HG02759 (cell line): ENCODE data around the gene TST.
"Not testable (repeated sequence)": the region's sequence is repeated elsewhere in the genome, so short reads cannot be mapped to it uniquely, and the experiment has no call there.

Experiments used
- ATAC-seq: cut with Tn5 transposase; IDR thresholded peaks from one replicate; pipeline ENCODE4 v1.9.1; 2021; ENCODE audit warnings: mild to moderate bottlenecking, moderate library complexity; ENCODE audit not compliant: unreplicated experiment

TST gene

DNA sequence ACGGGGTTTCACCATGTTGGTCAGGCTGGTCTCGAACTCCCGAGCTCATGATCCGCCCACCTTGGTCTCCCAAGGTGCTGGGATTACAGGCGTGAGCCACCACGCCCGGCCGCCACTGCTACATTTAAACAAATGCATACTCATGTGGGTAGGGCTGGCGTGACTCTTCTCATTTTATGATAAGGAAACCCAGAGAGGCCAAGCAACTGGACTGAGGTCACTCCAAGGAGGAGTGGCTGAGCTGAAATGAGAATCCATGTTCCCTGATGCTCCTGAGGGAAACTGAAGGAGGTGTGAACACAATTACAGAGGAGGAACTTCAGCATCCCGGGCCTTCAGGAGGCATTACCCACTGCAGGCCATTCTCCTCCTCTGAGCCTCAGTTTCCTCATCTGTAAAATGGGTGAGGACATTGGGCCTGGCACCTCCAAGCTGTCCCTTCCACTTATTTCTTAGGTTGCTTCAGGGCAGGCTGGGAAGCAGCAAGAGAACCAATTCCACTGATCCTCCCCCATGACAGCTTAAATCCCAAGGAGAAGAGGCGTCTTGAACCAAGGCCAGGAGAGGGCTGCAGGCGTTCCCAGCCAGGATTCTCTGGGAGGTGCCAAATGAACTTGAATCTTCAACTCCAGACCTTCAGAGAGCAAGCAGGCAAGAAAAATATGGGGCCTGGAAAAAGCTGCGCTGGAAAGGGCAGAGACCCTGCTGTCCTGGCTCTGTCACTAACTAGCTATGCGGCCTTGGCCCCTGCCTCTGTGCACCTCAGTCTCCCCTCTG is 2.9 kb downstream of the TST start:
- no peak for ATAC-seq

DNA sequence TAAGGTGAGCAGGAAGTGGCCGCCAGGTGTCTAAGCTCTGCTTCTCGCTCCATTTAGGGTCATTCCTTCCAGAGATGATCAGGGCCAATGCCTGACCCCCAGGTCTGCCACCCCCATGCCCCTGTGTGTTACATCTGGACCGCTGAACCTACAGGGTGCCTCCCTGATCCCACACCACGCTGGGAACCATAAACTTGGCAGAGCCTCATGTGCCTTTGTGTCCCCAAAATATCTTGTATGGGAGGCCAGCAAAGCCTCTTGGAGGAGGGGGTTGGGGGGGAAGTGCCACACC is 3.7 kb downstream of the TST start:
- ATAC-seq: no peak

DNA sequence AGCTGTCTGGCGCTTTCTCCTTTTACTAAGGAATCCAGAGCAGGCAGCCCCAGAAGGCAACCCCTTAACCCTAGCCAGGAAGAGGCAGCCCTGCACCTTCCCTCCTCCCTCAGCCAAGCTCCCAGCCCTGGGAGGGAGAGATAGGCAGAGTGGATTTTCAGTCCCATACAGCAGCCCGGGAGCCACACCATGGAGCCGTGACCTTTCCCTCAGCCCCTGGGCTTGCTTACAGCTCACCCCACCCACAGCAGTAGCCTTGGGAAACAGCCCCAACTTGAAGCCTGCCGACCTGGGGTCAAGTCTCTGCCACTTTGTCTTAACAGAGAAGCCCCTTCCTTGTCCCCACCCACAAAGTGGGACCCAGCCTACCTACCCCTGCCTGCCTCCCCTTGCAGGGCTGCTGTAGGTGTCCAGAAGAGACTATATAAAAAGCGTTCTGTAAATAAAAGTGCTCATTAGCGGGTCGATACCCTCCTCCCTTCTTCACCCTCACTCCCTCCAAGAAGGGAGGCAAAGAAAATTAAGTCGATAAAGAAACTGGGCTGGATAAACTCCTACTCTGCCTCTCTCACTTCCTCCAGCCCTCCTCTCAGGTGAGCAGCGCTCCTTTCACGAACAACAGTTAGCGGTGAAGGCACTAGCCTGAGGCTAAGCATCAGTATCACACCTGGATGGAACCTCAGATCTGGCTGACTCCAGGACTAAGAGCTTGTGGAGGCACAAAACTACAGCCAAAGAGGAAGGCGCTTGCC is 4.2 kb downstream of the TST start:
- ATAC-seq: no peak

DNA sequence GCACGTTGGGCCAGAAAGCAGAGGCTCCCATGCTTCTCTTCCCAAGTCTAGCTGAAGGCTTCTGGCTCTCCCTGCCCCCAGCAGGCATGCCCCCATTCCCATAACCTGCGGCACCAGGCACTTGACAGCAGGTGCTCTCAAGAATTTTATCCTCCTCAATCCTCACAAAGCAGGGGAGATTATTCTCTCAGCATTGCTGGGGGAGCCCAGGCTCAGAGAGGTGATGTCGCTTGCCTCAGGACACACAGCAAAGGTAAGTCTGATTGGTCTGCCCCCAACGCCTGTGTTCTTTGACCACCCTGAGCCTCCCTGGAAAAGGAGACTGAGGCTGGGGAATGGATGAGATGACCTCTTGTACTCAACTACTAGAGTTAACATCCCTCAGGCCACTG is 4.8 kb downstream of the TST start:
- ATAC-seq: no peak

DNA sequence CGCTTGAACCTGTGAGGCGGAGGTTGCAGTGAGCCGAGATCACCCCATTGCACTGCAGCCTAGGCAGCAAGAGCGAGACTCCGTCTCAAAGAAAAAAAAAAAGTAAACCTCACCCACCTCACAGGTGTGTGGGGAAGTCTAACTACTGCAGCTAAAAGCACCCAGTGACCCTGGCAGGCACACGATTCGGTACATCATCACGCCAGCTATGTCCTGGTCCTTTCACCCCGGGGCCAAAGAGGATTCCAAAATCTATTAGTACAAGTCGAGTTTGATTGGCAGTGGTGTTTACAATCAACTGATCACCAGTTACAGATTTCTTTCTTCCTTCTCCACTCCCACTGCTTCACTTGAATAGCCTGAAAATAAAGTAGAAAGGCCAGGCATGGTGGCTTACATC is 6.3 kb downstream of the TST start:
- ATAC-seq: no peak

DNA sequence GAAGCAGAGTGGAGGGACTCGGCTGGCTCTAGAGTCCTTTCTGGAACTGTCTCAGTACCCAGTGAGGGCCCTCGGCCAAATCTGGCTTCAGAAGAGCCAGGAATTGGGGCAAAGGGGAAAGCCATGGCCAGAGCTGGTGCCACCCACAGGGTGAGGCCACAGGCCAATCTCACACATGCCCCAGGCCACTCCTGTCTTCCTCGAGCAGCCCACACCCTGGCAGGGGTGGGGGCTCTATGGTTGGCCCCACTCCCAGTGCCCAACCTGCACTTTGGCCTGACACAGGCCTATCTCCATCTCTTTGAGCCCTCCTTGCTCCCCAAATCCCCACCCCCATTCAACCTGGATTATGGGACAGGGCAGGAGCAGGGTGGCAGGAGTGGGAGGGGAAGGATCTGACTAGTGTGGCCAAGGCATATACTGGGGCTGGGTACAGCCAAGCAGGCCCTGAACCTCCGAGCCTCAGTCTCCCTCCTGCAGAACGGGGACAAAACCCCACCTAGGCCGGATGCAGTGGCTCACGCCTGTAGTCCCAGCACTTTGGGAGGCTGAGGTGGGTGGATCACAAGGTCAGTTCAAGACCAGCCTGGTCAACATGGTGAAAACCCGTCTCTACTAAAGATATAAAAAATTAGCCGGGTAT is 6.9 kb downstream of the TST start:
- ATAC-seq: no peak

DNA sequence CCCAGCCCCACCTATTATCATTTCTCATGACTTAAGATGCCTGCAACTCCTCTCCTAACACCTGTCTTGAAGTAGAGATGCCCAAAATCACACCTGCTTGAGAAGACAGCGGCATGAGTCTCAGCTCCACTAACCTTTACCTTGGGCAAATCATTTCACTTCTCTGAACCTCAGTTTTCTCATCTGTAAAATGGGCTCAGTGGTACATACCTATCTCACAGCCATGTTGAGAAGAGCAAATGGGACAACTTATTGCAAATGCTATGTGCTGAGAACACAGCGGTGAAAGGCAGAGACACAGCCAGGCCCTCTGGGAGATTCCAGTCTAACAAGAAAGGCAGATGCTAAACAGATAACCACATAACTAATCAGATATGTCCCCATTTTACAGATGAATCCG is 7.8 kb downstream of the TST start:
- ATAC-seq: no peak

DNA sequence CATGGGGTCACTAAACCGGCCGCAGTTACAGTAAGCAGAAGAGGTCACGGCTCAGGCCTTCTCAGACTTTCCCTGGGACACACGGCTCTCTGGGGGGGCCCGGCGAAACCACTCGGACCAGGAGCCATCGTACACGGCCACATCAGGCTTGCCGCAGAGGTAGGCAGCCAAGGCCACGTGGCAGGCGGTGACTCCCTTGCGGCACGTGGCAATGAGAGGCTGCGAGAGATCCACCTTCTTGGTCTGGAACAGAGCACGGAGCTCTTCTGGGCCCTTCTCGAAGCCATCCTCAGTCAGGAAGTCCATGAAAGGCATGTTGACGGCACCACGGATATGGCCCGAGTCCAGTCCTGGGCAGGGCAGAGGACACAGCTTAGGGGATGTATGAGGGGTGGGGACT is 8.3 kb downstream of the TST start:
- ATAC-seq: no peak

DNA sequence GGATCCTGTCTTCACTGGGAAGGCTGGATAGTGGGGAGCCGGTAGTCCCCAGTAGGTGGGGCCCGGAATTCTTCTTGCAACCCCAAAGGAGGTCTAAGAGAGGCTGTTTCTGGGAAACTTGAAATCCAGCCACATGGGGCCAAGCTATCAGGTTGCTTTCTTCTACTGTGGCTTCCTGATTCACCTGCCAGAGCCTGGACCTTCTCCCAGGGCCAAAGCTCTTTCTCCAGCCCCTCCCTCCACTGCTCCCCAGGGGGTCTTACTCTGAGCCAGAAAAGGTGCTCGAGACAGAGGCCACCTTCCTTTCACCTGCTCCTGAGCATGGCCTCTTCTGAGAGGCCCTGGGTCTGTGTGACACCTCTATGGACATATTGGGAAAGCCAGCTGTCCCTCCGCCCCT is 9.1 kb downstream of the TST start:
- no peak for ATAC-seq

DNA sequence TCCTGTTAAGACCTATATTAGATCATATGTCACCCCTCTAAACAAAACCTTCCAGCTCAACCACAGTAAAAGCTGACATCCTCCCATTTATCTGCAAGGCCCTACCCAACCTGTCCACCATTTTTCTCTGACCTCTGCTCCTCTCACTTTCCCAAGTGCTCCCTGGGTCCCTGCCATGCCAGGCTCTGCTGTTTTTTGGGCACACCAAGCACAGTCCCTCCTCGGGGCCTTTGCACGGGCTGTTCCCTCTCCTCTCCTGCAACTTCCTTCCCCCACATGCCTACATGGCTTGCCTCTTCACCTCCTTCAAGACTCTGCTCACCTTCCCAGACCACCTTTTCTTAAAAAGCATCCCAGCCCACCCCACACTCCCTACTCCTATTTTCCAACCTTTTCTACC is 9.8 kb downstream of the TST start:
- ATAC-seq: no peak

DNA sequence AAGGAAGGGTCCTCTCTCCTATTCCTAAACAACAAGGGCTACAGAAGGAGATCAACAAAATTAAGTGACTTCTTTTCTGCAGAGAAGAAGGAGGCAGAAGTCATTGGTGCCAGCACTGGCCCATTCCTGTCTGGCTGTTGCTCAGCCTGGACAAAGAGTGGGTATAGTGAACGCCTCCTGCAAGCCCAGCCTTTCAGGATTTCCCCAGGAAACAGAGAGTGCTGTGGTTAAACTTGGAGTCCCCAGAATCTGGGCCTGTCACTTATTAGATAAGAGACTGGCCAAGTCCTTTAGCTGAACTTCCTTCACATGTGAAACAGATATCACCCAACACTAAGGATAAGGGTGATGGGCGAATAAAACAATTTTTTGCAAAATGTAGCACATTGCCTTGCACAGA is 10.9 kb downstream of the TST start:
- no peak for ATAC-seq

DNA sequence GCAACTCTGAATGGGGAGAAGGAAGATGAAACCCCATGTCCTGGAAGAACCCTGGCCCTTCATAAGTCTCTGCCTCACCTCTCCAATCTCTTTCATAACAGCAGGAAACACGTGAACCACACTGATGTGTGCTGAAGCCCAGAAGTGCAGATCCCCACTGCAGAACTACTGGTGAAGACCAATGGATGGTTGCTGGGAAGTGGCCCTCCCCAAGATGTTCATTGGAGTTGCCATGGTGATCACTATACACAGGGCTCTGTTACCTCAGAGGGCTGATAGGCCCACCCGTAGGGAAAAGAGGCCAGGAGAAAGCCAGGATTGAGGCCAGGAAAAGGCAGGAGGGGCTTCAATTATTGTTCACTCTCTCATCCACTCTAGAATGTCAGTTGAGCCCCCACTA is 11.6 kb downstream of the TST start:
- ATAC-seq: no peak

DNA sequence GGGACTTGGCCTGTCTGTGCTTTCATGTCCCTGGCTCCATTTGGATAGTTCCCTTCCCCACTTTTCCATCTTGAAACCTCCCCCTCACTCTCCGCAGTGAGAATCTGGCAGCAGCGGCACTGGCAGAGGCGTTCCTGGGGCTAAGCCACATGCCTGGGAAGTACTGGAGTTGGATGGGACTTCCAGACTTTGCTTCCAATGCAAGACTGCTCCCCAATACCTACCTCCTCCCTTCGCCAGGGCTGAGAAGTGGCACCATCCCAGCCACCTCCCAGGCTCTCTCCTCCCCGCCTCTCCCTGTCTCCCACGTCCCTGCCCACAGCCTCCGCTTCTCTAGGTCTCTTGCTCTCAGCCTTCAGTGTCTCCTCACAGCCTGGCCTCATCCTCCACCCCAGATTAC is 16.6 kb downstream of the TST start:
- ATAC-seq: no peak

DNA sequence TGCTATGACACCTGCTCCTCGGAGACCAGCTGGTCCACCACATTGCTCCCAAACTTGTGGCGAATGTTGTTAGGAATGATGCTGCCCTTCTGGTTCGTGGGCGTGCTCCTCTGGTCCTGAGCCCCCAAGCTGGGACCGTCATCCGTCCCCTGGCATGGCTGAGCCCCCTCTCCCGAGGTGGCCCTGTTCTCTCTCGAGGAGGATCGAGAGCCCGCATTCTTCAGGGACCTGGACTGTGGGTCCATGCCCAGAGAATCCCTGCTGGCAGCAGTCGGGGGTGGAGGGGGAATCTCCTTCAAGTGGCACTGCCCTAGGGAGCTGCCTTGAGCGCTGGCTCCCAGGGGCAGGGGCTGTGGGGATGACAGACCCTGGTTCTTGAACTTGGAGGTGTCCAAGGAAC is 17.4 kb downstream of the TST start:
- ATAC-seq: no peak

DNA sequence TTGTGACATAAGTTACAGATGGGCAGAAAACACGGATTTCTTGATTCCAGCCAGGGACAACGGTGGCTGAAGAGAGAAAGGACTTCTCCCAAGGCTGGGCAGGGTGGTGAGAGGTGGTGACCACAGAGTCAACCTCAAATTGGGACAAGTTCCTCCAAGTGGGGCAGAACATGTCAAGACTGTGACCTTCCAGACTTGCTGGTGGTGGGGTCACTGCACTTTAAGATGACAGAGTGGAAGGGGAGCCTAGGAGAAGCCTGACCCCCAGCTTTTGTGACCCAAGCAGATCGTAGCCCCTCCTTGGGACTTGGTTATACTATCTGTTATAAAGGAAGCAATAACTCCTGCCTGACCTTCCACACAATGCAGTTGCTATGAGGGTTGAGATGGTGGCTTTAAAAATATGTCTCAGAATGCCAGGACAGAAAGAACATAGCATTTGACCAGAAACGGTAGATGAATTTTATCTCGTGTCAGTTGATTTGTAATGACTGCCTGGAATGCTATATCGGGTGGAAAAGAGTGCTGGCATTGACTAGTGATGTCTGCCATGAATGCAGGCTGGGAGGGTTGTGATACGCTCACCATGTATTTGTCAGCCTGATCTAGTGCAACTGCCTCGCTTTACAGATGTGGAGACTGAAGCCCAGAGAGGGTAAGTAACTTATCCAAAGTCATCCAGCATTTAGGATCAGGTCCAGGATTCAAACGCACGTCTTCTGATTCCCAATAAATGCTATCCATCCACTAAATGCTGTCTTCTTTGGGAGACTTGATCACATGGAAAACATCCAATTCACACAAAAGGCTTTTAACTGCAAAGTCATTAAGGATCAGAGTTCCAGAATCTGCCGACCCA is 18.3 kb downstream of the TST start:
- no peak for ATAC-seq

DNA sequence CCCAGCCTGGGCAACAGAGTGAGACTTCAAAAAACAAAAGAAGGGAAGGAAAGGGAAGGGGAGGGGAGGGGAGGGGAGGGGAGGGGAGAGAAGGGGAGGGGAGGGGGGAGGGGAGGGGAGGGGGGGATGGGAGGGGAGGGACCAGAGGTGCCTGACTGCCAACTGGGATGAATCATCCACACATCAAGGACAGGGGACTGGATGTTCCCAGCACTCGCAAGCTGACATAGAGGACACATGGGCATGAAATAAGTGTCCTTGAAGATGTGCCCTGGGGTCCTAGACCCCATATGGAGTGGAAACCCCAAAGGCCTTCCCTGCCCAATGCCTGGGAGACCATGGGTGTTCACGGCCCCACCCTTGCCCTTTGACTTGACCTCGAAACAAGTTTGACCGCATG is 19.8 kb downstream of the TST start:
- no peak for ATAC-seq

DNA sequence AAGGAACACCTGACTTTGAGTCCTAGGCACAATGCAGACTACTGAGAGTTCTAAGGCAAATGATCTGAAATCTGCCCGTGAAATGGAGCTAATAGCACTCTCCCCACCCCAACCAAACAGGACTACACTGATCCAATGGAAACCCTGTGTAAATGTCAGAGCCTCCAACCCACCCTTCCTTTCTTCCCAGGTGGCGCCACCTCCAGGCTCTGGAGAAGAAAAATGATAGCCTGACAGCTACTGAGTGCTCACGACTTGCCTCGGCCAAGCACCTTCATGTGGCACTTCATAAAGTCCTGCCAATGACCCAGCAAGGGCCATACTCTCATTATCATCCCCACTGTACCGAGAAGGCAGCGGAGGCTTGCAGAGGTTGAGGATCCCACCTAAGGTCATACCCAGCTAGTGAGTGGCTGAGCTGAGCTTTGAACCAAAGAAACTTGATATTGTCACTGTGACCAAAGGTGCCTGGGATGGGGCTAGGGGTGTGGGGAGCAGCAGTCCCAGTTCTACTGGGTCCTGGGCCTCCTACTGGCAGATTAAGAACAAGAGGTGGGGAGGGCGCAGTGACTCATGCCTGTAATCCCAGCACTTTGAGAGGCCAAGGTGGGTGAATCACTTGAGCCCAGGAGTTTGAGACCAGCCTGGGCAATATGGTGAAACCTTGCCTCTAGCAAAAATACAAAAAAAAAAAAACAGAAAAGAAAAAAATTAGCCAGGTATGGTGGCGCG is 20.5 kb downstream of the TST start:
- no peak for ATAC-seq

DNA sequence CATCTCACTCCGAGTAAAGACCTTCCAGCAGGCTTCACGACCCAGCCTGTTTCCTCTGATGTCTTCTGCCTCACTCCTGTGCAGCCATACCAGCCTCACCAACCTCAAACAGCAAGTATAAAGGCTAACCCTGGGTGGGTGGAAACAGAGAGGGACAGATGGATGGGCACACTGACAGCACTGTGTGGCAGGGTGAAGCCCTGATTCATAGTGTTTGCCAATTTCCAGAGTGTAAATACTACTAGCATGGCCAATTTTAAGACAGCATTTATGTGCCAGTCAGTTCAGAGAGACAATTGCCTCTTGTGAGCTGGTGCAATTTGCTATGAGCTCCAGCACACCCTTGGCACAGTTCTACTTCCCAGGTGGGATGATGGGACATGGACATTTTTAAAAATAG is 21.5 kb downstream of the TST start:
- ATAC-seq: no peak

DNA sequence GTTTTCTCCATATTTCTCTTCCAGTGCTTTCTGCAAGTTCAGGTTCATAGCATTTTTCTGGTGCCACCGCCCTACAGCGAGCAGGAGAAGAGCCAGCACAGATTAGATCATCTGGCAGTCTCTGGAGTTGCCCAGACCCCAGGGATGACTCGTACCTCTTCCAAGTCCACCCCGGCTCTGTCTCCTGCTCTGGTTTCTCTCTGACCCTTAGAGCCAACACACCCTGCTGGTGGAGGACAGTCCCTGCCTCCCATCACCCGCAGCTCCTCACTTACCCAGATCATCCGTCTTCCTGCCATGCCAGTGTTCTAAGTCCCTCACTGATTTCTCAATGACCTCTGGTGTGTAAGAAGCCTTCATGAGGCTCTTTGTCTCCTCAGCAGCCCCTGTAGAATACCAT is 28.0 kb downstream of the TST start:
- no peak for ATAC-seq

DNA sequence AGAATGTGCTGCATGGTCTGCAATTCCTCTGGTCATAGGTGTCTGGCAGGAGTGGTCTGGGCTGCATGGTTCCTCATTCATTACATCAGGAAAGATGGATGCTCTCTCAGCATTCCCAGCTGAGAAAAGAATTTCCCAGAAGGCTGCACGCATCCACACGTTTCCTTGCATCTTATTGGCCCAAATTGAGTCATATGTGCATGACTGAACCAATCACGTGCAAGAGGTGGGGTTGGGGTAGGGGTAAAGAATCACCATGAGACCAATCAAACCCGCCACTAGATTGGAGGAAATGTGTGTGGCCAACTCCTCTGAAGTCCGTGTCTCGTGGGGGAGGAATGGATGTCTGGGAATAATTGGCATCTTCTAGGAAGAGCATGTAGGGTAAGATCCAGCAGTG is 28.8 kb downstream of the TST start:
- ATAC-seq: no peak

DNA sequence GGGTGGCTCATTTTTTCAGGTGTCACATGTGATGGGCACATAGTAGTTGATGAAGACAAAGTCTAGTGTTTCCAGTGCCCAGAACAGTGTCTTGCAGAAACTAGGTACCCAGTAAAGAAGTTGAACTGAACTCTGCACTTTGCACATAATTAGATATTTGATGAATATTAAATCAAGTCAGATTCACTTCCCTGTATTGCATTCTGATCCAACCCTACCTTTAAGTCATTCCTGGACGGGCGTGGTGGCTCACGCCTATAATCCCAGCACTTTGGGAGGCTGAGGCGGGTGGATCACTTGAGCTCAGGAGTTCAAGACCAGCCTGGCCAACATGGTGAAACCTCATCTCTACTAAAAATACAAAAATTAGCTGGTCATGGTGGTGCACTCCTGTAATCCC is 30.2 kb downstream of the TST start:
- ATAC-seq: not testable (repeated sequence)
